Stimulated activated CD4-positive, alpha-beta T cell treated with anti-CD3 and anti-CD28 coated beads, Interleukin-4, amount 100 ng/mL, for 24 hours (primary cell): ENCODE measurements around the gene NFATC2.

ENCODE experiments used
- DNase-seq: peaks from one replicate; pipeline ENCODE4 v3.0.0-alpha.2; 2020

Gene NFATC2

DNA sequence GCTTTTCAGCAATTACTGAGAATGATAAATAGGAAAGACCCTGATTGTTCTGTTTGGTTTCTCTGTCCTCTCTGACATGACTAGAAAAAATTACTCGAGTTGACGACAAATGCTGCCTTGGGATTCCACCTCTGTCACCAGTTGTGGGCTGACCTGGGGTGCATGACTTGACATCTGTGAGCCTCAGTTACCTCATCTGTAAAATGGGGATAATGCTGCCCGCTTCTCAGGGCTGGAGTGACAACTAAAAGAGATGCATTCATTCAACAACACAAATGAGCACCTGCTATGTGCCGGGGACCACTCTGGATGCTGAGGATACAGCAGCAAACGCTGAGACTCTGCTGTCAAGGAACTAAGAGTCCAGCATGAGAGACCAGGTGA, 94.8 kb downstream of the NFATC2 start:
- no peak for DNase-seq

DNA sequence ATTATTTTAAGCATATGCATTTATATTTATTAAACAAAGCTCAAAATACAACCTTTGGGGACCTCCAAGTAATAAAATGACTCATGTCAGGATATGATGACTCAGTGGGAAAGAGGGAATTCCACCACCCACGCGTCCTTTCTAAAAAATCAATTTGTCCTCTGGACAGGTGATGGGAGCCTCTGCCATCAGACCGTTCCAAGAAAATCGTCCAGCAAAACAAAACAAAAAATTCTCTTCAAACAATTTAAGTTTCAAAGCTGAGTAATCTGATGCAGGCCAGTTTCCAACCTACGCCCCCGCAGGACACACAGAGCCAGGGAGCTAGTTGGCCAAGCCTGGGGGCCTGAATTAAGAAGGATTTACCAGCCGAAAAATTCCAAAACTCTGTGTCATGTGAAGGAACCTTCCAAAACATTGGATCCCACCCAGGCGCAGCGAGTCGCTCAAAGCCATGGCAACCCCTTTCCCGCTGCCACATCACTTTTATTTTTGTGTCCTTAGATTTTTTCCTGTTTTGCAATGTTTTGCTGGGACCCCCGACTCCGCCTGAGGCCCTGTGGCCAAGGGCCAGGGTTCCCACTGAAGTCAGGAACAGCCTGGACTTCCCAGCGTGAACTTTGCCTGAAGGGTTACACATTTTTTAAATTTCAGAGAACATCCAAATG, 95.3 kb downstream of the NFATC2 start:
- DNase-seq, result no peak

DNA sequence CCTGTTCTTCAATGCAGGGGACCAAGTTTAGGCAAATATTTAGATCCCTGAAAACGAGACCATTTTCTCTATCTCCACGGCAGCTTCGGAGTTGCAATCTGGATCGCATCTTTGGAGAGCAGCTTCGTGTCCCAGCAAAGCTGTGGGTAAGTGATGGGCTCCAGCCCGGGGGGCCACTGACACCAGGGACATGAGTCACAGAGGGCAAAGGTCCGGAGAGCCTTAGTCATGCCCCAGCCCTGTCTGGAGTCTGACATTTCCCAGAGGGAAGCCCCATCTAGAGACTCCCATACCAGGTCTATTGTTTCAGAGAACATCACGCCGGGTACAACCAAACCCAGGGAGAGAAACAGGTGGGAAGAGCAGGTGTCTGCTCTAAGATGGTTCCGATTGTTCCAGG, 95.9 kb downstream of the NFATC2 start:
- DNase-seq, result no peak

DNA sequence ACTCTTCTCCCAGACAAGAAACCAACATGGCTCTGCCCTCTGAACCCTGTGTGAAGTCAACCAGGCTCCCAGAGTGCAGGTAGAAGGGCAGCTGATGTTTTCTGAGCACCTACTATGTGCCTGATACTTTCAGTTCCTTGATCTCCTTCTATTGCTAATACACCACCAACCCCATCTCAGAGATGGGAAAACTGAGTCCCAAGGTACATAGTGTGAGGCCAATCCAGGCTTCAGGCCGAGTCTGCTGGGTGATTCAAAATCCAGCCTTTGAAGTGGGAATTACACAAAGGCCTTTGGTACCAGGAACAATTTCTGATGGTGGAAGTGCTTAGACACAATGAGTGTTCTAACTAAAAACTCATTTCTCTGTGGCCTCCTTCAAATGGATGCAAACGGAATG, 96.3 kb downstream of the NFATC2 start:
- no peak for DNase-seq

DNA sequence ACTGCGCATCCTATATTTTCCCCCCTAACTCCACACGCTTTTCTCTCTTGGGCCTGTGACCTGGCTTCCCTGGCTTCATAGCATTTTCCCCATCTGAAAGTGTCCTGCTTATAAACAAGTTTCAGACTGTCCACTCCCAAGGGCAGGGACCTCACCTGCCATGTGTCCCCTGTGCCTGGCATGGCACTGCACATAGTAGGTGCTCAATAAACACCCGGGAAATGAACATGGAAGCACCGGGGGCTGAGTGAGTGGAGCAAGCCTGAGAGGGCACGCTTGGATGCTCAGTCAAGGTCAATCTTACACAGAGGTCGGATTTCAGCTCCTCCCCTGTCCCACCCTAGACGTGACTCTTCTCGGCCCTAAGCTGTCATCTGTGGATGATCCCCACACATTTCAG, 96.9 kb downstream of the NFATC2 start:
- no peak for DNase-seq

DNA sequence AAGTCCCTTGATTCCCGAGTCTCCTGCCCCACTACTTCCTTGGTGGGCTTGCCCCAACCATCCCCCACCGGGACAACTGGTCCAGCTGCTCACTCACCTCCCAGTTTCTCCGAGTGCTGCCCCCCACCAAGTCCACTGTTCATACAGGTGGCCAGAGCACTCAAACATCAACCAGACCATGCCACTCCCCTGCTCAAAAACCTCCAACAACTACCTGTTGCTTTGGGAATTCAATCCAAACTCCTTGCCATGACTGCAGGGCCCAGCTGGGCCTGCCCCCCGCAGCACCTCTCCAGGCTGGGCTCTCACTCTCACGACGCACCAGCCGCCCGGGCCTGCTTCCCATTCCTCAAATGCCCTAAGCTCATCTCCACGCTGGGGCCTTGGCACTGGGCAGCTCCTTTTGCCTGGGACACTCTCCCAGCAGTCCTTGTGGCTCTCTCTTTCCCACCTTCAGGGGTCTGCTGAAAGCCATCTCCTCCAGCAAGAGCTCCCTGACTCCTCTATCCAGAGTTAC, 97.5 kb downstream of the NFATC2 start:
- DNase-seq, result no peak

DNA sequence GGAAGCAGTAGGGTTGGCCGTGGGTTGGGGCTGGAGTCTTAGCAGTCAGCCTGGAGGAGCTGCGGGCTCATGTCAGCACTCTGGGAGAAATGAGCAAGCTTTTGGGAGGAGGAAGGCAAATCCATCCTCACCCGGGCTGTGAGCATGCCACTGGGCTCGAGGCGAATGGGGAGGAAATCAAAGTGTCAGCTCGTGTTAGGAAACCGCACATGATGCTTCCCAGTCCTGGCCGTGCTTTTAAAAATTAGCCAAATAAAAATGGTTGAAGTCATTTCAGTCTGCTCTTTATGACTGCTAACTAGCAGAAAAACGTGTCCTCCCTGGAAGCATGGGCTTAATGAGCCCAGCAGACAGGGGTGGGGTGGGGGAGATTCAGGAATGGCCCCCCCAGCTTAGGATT, 98.1 kb downstream of the NFATC2 start:
- DNase-seq, result no peak

DNA sequence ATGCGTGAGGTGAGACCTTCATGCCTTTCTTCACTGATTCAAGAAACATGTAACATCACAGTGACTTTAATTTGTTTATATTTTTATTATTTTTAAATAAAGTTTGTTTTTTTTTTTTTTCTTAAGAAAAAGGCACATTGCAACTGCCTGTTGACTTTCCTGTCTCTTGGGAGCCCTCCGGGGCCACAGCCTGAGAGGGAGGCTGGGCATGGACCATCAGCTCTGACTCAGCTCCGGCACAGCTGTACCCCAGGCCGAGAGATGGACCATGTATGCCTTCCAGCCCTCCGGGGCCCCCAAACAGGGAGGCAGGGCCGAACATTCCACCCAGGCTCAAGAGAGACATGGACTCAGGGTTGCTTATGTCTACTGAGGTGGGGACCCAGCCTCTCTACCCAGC, 99.9 kb downstream of the NFATC2 start:
- DNase-seq, result no peak

DNA sequence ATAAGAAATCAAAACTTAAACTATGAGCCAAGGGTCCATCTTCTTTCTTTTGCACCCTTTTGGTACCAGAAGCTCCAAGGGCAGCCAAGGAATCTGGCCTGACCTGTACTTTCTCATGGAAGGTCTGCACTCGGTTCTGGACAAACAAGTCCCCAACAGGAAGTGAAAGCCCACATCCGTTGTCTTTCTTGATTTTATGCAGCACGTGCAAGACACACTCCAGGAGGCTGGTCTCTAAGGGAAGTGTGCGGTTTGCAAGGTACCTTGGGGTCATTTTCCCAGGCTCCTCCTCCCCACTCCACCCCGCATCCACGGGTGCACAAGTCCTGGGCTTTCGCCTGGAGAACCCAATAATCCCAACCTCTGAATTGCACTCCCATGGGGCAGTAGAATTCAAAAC, 101.9 kb downstream of the NFATC2 start:
- DNase-seq, result no peak

DNA sequence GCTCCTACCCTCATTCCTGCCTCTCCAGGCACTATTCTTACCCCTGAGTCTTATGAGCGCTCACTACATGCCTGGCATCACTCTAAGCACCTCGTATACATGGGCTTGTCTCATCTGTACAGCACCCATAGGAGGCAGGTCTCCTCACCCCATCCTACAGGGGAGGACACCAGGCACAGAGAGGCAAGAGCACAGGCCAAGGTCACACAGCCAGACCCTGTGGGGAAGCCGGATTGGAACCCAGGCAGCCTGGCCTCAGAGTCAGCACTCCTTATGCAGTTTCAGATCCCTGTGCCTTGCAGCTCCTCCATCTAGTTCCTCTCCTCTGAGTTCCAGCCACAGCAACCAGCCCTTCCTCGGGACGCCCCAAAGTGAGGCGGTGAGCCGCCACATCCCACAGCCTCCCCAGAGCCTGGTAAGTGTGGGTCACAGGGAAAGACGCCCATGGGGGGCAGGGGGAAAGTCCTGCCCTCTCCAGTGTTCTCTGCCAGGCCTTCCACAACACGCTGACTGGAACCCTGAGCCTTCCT, 103.3 kb downstream of the NFATC2 start:
- DNase-seq, result no peak

DNA sequence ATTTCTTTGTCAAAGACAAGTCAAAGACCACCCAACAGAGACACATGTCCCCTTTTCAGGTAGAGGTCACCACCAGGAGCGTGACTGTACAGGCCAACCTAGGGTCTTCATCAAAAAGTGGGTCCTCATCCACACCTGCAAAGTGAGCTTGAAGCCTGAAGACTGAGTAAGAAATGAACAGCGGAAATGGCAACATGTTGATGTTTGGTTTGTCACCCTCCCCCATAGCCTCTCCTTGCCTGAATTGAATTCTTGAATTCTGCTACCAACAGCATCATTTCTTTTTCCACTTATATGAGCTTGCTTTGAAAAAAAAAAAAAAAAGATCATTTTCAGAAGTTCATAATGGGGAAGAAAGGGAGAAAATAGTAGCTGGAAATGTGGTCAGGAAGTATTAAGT, 104.4 kb downstream of the NFATC2 start:
- DNase-seq, result no peak

DNA sequence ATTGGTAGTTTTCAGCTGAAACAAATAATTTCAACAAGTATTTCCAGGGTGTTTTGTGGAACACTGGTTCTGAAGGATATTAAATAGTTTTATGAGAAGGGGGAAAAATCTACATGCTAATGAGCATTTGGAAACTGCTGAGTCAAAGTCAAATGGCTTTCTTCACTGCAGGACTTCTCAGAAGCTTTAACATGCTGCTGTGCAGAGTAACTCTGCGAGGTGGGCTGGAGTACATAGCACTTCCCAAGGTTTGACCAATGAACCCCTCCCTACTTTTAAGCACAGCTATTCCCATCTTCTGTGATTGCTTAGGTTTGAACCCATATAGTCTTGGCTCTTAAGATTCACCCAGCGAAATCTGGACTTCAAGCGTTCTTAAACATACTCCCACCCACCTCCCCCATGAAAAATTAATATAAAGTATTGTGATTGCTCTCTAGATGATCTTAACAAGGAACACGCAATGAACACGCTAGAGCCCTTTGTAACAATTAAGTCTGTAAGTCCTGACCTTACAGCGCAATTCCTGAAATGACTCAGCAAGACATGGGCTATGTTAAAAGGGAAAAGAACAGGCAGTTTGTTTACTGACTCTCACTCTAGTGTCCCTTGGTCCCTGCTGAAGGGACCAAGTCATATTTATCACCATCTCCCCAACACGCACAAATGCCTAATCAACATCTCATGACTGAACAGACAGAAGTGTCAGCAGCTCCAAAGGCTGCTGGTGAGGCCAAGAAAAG, 105.2 kb downstream of the NFATC2 start:
- no peak for DNase-seq

DNA sequence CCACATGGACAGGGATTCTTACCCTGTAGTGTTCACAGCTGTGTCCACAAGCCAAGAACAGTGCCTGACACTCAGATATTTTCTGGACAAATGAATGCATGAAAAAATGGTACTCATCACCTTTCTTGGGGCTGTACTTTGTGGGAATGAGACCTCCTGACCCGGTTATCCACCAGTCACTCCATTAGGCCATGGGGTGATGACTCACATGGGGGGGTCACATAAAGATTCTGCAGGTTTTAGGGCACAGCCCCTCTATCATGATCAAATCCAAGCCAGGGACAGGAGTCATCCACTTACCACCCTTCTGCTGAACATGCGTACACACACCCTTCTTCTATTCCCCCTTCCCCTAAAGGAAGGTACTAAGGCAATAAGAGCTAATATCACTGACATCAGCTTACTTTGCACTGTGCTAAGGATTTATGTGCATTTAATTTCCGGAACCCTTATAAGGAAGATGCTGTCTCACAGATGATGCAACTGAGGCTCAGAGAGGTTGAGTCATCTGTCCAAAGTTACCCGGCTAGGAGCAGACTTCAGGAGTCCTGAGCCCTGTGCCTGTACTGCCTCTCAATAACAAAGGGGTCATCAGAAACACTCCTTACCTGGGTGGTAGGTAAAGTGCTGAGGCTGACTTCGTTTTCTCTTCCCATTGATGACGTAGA, 107.8 kb downstream of the NFATC2 start:
- DNase-seq, result no peak

DNA sequence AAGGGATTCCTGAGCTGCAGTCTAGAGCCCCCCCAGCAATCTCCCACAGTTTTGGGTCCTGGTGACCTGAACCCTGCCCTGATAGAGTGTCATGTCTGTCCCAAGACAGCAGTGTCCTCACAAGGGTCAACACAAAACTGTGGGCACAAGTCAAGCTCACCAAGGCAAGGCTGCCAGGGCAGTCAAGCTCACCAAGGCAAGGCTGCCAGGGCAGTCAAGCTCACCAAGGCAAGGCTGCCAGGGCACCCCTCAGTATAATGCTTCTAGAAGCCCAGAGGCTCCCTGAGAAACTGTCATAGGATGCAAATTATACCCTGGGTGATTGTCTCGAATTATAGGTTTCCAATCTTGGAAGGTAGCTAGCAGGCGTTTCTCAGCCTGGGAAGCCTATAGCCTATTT, 108.5 kb downstream of the NFATC2 start:
- DNase-seq, result no peak

DNA sequence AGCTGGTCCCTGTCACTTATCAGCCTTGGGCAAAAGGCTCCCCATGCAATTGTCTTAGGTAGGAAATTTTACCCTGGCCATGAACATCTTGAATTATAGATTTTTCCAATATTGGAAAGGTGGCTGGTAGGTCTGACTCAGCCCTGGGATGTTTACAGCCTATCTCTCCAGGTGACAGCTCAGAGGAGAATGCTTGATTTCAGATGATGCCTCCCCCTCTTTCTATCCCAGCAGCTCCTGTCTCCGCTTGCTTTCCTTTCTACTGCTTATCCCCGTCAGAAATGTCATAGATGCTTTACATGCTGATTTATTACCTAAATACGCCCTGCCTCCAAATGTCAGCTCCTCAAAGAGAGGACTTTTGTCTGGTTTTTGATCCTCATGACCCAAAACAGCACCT, 109.6 kb downstream of the NFATC2 start:
- DNase-seq, result no peak

DNA sequence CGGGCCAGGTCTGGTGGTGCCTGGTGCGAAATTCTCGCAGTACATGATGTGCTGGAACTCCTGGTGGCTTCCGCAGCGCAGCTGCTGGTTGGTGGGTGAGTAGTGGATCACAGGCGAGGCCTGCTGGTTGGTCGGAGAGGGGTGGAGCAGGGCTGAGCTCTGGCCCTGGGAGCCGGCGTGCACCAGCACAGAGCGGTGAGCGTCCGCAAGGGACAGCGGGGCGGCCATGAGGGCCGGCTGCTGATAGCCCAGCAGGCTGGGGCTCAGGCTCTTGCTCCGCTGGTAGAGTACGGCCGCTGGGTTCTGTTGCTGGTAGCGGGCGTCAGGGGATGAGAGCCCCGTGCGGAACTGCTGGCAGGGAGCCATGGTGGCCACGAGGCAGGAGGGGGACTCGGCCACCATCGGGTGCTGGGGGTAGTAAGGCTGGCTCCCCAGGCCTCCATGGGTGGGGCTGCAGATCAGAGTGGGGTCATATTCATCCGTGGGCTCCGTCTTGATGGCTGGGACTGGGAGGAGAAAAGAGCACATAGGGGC, 110.2 kb downstream of the NFATC2 start:
- no peak for DNase-seq

DNA sequence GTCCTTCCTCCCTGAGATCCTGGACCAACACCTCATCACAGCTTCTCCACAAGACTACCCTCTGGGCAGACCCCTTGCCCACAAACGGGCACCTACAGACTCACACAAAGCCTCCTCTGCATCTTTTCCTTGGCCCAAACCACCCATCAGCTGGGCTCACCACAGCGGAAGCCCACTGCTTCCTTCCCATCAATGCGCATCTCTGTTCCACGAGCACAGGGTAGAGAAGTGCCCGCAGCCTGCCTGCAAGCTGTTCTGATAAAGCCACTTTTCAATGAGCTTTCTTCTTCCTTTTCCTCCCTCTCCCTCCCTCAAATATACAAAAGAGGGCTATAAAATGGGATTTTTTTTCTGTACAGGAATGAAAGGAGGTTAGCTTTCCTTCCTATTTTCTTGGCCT, 111.2 kb downstream of the NFATC2 start:
- DNase-seq, result no peak

DNA sequence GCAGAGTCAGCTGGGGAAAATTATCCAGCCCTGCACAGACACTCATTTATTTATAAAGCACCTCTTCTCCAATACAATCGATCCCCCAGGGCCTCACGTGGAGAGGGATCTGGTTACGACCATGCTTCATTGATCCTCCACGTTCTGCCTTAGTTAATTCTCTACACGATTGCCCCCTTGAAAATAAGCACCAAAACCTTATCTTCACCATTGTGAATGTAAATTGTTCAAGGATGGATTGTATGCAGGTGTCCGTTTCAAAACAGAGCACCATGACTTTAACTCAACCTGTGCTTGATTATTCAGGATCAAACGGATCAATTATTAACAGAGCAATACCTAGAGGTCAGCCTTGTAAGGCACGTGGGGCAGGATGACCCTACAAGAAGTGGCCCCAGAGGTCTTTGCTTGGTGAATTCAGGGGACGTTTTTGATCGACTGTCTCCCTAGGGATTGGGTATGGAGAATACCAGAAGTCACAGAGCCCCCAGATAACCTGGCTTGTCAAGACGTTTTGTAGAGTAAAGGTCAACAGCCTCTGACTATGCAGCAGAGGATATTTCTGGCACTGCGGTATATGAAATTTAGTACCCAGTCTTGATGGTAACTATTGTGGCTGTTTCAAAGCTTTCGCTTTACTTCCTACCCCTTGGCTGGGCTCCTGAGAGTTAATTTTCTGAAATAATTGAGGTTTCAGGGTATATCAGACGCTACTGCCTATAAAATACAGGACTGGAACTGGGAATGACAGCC, 112.1 kb downstream of the NFATC2 start:
- DNase-seq, result no peak

DNA sequence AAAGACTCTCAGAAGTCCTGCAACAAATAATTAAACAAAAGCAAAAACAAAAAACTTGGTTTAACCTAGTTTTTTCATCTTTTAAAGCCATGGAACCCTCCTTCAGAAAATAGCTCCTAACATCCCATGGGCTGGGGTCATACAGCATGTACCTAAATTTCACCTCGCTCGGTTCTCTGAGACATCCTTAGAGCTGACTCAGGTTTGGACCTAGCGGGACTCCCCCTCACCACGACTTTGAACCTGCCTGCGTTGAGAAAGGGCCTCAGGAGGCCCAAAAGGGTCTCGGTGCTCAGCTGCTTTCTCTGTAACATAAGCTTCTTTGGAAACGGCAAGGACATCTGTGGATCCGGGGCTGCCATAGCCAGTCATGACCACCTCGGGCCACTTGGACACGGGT, 112.8 kb downstream of the NFATC2 start:
- DNase-seq, result no peak

DNA sequence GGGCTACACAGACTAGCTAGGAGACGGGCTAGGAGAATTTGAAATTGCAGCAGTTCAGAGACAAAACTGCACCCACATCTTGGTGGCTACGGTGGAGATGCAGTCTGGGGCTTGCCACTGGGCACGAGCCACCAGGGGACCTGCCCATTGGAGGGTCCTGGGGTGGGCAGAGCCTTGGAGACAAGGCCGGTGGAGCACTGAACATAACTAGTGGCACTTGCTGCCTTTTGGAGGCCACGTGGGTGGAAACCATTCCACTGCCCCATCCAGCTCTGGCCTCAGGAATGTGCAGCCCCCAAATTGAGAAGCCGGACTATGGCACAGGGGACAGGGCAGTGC, 113.4 kb downstream of the NFATC2 start:
- DNase-seq, result no peak

DNA sequence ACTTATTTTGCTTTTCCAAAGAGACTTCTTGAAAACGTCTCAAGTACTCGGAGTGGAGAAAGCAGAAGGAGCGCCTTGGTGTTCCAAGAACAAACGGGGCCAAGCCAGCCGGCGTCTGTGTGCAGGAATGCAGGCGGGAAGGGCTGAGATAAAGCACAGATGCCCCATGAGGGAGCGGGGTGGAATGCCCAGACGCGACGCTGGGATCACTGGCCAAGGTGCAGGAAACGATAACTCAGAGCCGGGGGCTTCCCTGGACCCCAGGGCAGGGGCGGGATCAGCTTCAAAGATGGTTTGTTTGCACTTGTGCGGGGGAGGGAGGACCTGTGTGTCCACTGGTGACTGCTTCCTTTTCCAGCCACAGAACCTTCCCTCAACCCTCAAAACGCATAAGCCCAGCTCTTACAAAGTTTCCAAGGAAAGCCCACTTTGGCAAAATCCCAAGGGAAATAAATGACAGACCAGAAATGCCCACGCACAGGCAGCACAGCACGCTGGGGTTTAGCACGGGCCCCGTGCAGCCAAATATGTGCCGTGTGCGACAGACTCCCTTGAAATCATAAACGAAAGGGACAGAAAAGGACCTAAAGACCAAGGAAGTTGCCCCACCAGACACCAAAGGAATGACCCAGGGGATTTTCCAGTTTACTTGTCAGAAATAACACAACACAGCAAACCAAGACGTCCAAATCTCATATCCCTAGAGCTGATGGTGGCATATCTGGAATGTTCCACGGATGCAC, 113.9 kb downstream of the NFATC2 start:
- no peak for DNase-seq

DNA sequence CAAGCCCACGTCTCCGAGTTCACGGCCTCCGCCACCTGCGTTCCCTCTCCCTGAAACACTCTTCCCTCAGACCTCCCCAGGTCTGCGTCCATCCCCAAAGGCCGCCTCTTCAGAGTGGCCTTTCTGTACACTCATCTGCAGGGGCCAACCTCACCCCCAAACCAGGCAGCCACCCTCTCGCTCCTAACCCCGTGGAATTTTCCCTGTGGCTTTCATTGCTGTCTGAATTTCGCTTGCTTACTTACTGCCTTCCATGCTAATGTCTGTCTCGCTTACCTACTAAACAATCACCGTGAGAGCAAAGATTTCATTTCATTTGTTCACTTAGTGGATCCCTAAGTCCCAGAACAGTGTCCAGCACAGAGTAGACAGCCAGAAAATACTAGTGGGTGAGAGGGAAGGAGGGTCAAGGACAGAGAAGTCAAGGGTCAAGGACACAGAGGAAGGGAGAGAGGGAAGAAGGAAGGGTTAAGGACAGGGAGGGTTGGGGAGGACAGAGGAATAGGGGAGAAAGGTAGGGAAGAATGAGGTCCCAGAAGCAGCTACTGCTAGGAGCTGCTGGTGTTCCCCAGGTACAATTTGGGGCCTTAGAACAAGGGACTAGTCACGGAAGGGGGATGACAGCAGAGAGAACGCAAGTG, 114.7 kb downstream of the NFATC2 start:
- DNase-seq, result no peak
